Mammary microvascular endothelial cell (primary cell): ENCODE results near the gene PCDHA4. TPM values are rescaled to one million over a fixed set of nuclear protein-coding genes. Genes with fewer than 3 reads are reported as not detected.

Source experiments
- total RNA-seq: library from RNA; depleted of rRNA; stranded (reverse); fragments of >200 nt; gene quantifications from 2 replicates; pipeline ENCODE4 v1.2.3, GENCODE V29; 2015

Gene PCDHA4
- total RNA-seq = 0.05 TPM in 1 of 2 replicates, not detected in the other

DNA sequence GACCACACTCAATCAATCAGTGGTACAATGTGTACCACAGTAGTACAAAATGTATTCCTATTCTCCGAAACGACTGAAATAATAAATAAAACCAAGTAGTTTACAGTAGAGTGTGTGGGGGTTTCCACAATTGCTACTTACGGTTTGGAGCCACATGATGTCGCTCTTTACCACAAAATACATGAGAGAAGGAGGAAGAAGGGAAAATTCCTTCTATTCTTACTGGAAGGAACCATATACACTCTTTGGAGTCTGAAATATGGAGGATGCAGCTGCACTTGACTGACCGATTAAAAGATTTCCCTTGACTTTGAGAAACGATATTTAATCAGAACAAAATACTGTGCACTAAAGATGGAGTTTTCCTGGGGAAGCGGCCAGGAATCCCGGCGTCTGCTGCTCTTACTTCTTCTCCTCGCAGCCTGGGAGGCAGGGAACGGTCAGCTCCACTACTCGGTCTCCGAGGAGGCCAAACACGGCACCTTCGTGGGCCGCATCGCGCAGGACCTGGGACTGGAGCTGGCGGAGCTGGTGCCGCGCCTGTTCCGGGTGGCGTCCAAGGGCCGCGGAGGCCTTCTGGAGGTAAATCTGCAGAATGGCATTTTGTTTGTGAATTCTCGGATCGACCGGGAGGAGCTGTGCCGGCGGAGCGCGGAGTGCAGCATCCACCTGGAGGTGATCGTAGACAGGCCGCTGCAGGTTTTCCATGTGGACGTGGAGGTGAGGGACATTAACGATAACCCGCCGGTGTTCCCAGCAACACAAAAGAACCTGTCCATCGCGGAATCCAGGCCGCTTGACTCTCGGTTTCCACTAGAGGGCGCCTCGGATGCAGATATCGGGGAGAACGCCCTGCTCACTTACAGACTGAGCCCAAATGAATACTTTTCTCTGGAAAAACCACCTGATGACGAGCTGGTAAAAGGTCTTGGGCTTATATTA, at the start of gene PCDHA4:
PCDHA4 (plus strand) TSS at position 235 of the 942 bp plus-strand sequence.

DNA sequence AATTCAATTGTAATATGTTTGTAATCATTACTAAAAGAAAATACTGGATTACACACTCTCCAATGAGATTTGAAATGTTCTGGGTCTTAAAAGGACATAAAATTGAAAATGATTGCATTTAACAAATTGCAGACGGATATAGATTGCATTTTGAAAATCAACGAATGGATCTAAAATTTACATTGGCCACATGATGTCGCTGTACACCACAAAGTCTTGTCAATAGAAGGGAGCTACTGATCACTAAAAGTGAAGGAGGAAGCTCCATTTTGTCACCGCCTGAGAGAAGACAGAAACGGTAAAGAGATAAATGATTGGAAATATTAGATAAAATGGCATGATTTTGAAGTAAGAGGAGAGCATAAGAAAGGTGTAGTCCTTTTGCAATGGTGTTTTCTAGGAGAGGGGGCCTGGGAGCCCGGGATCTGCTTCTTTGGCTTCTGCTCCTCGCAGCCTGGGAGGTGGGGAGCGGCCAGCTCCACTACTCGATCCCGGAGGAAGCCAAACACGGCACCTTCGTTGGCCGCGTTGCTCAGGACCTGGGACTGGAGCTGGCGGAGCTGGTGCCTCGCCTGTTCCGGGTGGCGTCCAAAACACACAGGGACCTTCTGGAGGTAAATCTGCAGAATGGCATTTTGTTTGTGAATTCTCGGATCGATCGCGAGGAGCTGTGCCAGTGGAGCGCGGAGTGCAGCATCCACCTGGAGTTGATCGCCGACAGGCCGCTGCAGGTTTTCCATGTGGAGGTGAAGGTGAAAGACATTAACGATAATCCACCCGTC, 20.8 kb upstream of the PCDHA4 start, which contains the start of gene PCDHA1:
PCDHA1 (plus strand) TSS at position 236 of the 782 bp plus-strand sequence.

DNA sequence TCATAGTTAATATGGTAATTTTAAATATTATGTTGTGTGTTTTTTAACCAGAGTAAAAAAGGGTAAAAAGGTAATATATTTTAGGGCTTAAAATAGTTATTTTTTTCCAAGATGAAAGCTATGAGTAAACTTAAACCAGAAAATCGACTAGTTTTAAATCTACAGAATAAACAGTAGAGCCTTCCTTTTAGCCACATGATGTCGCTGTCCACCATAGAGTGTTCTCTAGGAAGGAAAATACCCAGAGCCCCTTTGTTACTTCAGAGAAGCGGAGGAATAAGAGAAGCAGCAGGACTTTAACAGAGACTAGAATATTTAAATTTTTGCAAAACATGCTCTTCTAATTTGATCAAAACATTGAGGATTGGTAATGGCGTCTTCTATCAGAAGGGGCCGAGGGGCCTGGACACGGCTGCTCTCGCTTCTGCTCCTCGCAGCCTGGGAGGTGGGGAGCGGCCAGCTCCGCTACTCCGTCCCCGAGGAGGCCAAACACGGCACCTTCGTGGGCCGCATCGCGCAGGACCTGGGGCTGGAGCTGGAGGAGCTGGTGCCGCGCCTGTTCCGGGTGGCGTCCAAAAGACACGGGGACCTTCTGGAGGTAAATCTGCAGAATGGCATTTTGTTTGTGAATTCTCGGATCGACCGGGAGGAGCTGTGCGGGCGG, 12.1 kb upstream of the PCDHA4 start, which contains the start of gene PCDHA2:
PCDHA2 (plus strand) TSS at position 258 of the 664 bp plus-strand sequence.

DNA sequence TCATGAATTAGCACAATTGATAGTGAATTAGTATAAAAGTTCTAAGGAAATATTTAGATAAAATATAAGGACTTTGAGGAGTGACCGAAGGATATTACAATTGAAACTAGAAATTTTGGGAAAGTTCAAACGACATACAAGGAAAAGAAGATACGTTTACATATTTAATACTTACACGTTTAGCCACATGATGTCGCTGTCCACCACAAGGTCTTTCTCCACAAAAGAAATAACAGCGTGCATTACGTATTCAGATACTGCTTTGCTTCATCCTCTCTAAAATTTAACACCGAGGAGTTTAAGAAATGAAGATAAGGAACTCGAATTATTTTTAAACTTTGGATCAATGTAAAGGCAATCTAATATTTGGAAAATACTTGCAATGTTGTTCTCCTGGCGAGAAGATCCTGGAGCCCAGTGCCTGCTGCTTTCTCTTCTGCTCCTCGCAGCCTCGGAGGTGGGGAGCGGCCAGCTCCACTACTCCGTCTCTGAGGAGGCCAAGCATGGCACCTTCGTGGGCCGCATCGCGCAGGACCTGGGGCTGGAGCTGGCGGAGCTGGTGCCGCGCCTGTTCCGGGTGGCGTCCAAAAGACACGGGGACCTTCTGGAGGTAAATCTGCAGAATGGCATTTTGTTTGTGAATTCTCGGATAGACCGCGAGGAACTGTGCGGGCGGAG, 5.9 kb upstream of the PCDHA4 start, which contains the start of gene PCDHA3:
PCDHA3 (plus strand) TSS at position 242 of the 678 bp plus-strand sequence.

DNA sequence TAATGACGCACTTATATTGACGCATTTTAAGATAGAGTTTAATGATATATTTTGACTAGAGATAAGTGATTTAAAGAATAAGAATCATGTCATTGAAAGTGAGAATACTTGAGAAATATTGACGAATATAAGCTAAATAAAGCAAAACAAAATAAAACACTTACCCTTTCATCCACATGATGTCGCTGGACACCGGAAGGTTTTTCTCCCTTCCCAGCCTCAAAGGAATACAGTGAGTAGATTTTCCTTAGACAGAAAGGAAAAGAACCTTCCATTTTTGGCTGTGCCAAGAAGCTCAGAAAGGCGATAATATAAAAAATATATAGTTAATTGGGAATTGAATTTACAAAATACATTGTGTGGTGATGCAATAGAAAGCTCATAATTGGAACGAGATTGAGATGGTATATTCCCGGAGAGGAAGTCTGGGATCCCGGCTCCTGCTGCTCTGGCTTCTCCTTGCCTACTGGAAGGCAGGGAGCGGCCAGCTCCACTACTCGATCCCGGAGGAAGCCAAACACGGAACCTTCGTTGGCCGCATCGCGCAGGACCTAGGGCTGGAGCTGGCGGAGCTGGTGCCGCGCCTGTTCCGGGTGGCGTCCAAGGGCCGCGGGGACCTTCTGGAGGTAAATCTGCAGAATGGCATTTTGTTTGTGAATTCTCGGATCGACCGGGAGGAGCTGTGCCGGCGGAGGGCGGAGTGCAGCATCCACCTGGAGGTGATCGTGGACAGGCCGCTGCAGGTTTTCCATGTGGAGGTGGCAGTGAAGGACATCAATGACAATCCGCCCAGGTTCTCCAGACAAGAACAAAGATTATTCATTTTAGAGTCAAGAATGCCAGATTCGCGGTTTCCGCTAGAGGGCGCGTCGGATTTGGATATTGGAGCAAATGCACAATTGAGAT, 14.8 kb downstream of the PCDHA4 start, which contains the start of gene PCDHA5:
PCDHA5 (plus strand) TSS at position 239 of the 906 bp plus-strand sequence.

DNA sequence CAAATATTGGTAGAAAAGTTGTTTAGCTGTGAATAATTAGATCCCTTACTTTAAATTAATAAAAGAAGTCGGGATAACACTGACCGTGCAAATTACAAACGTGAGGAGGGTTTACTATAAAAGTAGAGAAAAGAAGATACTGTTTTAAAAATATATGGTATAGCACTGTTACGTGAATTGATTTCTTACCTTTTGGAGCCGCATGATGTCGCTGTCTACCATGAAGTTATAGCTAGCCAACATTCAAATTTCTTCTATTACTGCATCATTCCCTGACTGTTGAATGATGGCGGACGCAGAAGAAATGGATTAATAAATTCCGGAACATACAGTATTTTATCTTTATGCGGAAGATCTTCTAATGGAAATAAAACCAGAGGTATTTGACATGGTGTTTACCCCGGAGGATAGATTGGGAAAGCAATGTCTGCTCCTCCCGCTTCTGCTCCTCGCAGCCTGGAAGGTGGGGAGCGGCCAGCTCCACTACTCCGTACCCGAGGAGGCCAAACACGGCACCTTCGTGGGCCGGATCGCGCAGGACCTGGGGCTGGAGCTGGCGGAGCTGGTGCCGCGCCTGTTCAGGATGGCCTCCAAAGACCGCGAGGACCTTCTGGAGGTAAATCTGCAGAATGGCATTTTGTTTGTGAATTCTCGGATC, 21.0 kb downstream of the PCDHA4 start, which contains the start of gene PCDHA6:
PCDHA6 (plus strand) TSS at position 257 of the 658 bp plus-strand sequence; CDS start at position 389, 132 bp downstream.

DNA sequence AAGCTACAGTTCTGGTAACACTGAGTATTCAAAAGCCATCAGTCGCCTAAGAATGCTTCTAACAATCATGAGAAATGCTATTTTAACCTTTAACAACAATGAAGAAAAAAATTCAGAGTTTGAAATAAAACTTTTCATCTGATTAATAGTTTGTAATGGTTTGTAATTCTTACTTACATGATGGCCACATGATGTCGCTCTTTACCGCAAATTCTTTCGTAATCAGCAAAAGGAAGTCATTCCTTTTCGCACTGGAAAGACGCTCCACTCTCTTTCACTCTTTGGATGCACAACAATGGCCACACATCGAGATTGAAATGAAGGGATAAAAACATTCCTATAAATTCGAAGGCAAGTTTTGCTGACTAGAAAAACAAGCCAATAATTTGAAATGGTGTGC, 27.1 kb downstream of the PCDHA4 start, which contains the start of gene PCDHA7:
PCDHA7 (plus strand) TSS at position 277 of the 400 bp plus-strand sequence; CDS start at position 392, 115 bp downstream.

DNA sequence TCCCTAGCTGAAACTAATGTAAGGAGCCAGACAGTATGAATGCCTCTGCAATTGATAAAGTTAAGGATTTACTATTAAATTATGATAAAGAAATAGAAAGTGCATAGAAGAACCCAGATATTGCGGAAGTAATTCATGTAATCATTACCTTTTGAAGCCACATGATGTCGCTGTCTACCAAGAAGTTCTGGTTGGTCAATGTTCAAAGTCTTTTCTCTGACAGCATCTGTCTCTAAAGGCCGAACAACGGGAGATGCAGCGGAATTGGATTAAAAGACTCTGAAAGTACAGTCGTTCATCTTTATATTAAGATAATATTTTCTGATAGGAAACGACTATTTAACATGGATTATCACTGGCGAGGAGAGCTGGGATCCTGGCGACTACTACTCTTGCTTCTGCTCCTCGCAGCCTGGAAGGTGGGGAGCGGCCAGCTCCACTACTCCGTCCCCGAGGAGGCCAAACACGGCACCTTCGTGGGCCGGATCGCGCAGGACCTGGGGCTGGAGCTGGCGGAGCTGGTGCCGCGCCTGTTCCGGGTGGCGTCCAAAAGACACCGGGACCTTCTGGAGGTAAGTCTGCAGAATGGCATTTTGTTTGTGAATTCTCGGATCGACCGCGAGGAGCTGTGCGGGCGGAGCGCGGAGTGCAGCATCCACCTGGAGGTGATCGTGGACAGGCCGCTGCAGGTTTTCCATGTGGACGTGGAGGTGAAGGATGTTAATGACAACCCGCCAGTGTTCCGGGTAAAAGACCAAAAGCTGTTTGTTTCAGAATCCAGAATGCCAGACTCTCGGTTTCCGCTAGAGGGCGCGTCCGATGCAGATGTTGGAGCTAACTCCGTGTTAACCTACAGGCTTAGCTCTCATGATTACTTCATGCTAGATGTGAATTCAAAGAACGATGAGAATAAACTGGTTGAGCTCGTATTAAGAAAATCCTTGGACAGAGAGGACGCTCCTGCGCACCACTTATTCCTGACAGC, 34.4 kb downstream of the PCDHA4 start, which contains the start of gene PCDHA8:
PCDHA8 (plus strand) TSS at position 210 of the 985 bp plus-strand sequence; CDS start at position 345, 135 bp downstream.

DNA sequence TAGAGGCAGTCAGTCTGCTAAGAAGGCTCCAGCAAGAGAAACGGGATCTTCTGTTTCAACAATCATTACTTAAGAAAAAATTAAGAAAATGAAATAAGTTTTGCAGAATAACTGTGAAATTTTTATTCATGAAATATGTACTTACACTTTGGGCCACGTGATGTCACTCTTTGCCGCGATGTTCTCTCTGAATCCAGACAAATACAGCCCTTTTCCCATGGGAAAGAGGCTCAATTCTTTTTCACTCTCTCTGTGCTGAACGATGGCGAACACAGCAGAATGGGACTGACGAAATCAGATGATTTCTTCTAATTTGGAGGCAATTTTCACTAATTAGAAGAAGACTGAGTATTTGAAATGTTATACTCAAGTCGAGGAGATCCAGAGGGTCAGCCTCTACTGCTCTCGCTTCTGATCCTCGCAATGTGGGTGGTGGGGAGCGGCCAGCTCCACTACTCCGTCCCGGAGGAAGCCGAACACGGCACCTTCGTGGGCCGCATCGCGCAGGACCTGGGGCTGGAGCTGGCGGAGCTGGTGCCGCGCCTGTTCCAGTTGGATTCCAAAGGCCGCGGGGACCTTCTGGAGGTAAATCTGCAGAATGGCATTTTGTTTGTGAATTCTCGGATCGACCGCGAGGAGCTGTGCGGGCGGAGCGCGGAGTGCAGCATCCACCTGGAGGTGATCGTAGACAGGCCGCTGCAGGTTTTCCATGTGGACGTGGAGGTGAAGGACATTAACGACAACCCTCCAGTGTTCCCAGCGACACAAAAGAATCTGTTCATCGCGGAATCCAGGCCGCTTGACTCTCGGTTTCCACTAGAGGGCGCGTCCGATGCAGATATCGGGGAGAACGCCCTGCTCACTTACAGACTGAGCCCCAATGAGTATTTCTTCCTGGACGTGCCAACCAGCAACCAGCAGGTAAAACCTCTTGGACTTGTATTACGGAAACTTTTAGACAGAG, 41.6 kb downstream of the PCDHA4 start, which contains the start of gene PCDHA9:
PCDHA9 (plus strand) TSS at position 244 of the 964 bp plus-strand sequence; CDS start at position 358, 114 bp downstream.

DNA sequence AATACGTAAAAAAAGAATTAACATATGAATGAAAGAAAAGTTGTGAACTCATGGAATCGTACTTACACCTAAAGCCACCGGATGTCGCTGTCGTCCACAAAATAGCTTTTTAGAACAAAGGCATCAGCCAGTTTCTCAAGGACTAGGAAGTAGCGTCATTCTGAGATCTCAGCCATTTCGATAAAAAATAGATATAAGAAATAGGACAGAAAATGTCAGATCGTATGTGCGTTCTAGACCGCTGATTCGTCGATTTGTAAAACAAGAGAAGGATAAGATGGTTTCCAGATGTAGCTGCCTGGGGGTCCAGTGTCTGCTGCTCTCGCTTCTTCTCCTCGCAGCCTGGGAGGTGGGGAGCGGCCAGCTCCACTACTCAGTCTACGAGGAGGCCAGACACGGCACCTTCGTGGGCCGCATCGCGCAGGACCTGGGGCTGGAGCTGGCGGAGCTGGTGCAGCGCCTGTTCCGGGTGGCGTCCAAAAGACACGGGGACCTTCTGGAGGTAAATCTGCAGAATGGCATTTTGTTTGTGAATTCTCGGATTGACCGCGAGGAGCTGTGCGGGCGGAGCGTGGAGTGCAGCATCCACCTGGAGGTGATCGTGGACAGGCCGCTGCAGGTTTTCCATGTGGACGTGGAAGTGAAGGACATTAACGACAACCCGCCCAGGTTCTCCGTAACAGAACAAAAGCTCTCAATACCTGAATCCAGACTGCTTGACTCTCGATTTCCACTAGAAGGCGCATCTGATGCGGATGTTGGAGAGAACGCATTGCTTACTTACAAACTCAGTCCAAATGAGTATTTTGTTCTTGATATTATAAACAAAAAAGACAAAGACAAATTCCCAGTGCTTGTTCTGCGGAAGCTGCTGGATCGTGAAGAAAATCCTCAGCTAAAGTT, 49.2 kb downstream of the PCDHA4 start, which contains the start of gene PCDHA10:
PCDHA10 (plus strand) TSS at position 126 of the 903 bp plus-strand sequence; CDS start at position 278, 152 bp downstream.

Other genes starting within 250 kb of the PCDHA4 start
- gene SRA1, start 249.6 kb upstream of the PCDHA4 start, total RNA-seq = 32.2 and 34.6 TPM in 2 replicates
- 4.1 and 4.9 TPM in 2 replicates for gene APBB3, start 242.5 kb upstream of the PCDHA4 start, total RNA-seq
- 57.6 and 60.5 TPM in 2 replicates for gene SLC35A4, start 242.2 kb upstream of the PCDHA4 start, total RNA-seq
- 0.20 and 0.60 TPM in 2 replicates for gene CD14, start 173.9 kb upstream of the PCDHA4 start, total RNA-seq
- 30.0 and 36.1 TPM in 2 replicates for gene TMCO6, start 167.6 kb upstream of the PCDHA4 start, total RNA-seq
- 58.5 and 60.6 TPM in 2 replicates for gene NDUFA2, start 159.4 kb upstream of the PCDHA4 start, total RNA-seq
- 64.9 and 80.8 TPM in 2 replicates for gene IK, start 159.2 kb upstream of the PCDHA4 start, total RNA-seq
- gene WDR55, start 142.2 kb upstream of the PCDHA4 start, total RNA-seq = 20.2 and 20.4 TPM in 2 replicates
- gene DND1, start 133.5 kb upstream of the PCDHA4 start, total RNA-seq = 0.10 and 0.80 TPM in 2 replicates
- gene HARS1, start 115.7 kb upstream of the PCDHA4 start, total RNA-seq = 78.0 and 83.4 TPM in 2 replicates
- 21.4 and 28.1 TPM in 2 replicates for gene HARS2, start 115.6 kb upstream of the PCDHA4 start, total RNA-seq
- gene ZMAT2, start 106.6 kb upstream of the PCDHA4 start, total RNA-seq = 34.9 and 45.4 TPM in 2 replicates
- gene PCDHA1, start 20.9 kb upstream of the PCDHA4 start, total RNA-seq = not detected in 2 replicates
- 0.10 TPM in 1 of 2 replicates, not detected in the other for gene PCDHA2, start 12.2 kb upstream of the PCDHA4 start, total RNA-seq
- 0.20 TPM in 1 of 2 replicates, not detected in the other for gene PCDHA3, start 6.0 kb upstream of the PCDHA4 start, total RNA-seq
- not detected in 2 replicates for gene PCDHA5, start 14.5 kb downstream of the PCDHA4 start, total RNA-seq
- 0.27 TPM in 1 of 2 replicates, not detected in the other for gene PCDHA6, start 20.9 kb downstream of the PCDHA4 start, total RNA-seq
- gene PCDHA7, start 27.2 kb downstream of the PCDHA4 start, total RNA-seq = 0.20 TPM in 1 of 2 replicates, not detected in the other
- gene PCDHA8, start 34.1 kb downstream of the PCDHA4 start, total RNA-seq = not detected in 2 replicates
- gene PCDHA9, start 41.3 kb downstream of the PCDHA4 start, total RNA-seq = 0.13 TPM in 1 of 2 replicates, not detected in the other
- 0.13 TPM in 1 of 2 replicates, not detected in the other for gene PCDHA10, start 48.8 kb downstream of the PCDHA4 start, total RNA-seq
- under 0.01 and 0.05 TPM in 2 replicates for gene PCDHA11, start 61.9 kb downstream of the PCDHA4 start, total RNA-seq
- gene PCDHA12, start 68.2 kb downstream of the PCDHA4 start, total RNA-seq = not detected in 2 replicates
- not detected in 2 replicates for gene PCDHA13, start 75.1 kb downstream of the PCDHA4 start, total RNA-seq
- not detected in 2 replicates for gene PCDHAC1, start 119.2 kb downstream of the PCDHA4 start, total RNA-seq
- 0.64 and 0.73 TPM in 2 replicates for gene PCDHAC2, start 159.4 kb downstream of the PCDHA4 start, total RNA-seq
- not detected in 2 replicates for gene PCDHB1, start 244.3 kb downstream of the PCDHA4 start, total RNA-seq